Upper lobe of left lung (tissue), 4 donors: Measurements from ENCODE around the gene SEMA3E.

ENCODE experiments used
- CTCF ChIP-seq, 6 experiments: fragments of 450-650 bp in 4 of 6; fragments of 200-600 bp in 2 of 6; sonication (generic) in 2 of 6; IDR thresholded peaks; one replicate each; pipeline ENCODE4 v1.5.1; 2016 to 2019; ENCODE audit warnings: antibody characterized with exemption in 6 of 6
- EP300 ChIP-seq, 4 donors: sonication (generic); formaldehyde crosslinking; IDR thresholded peaks; one replicate each; pipeline ENCODE4 v1.5.1; 2017; ENCODE audit warnings: antibody characterized with exemption in 4 of 4, control low read depth in 2 of 4
- POLR2A ChIP-seq, 4 donors: fragments of 450-650 bp; IDR thresholded peaks; one replicate each; pipeline ENCODE4 v1.5.1; 2016 to 2017; ENCODE audit warnings: antibody characterized with exemption in 4 of 4, mild to moderate bottlenecking in 2 of 4
- POLR2AphosphoS5 ChIP-seq, 2 donors: sonication (generic); formaldehyde crosslinking; IDR thresholded peaks; one replicate each; pipeline ENCODE4 v1.5.1; 2017; ENCODE audit warnings: antibody characterized with exemption in 2 of 2

GRCh38 chr7:83394776-83395175, 254.2 kb downstream of the SEMA3E start:
- TF ChIP-seq POLR2A (IDR thresholded peaks at IDR 0.05) (no peak), CTCF (IDR thresholded peaks at IDR 0.05) (no peak), EP300 (IDR thresholded peaks at IDR 0.05) (no peak), POLR2AphosphoS5 (IDR thresholded peaks at IDR 0.05) (no peak)
